Osteocyte (in vitro differentiated cells): ENCODE data around the gene PTPRK. TPM values are rescaled to one million over a fixed set of nuclear protein-coding genes. Genes with fewer than 3 reads are reported as not detected.

ENCODE experiments used
- DNase-seq: peaks from one replicate; pipeline ENCODE4 v3.0.0; 2021; ENCODE audit warnings: mixed read lengths; ENCODE audit not compliant: unreplicated experiment; ENCODE audit errors: extremely low spot score
- H3K27ac Mint-ChIP-seq: one replicate; pipeline ENCODE4 v1.8.0; 2021; ENCODE audit warnings: mild to moderate bottlenecking, mixed read lengths; ENCODE audit not compliant: unreplicated experiment
- H3K27me3 Mint-ChIP-seq: one replicate; pipeline ENCODE4 v1.8.0; 2021; ENCODE audit warnings: mixed read lengths; ENCODE audit not compliant: unreplicated experiment
- H3K36me3 Mint-ChIP-seq: one replicate; pipeline ENCODE4 v1.8.0; 2021; ENCODE audit warnings: mixed read lengths; ENCODE audit not compliant: unreplicated experiment
- H3K4me1 Mint-ChIP-seq: one replicate; pipeline ENCODE4 v1.8.0; 2021; ENCODE audit warnings: mixed read lengths; ENCODE audit not compliant: unreplicated experiment
- H3K4me3 Mint-ChIP-seq: one replicate; pipeline ENCODE4 v1.8.0; 2021; ENCODE audit warnings: mild to moderate bottlenecking, moderate library complexity, mixed read lengths; ENCODE audit not compliant: unreplicated experiment
- H3K9me3 Mint-ChIP-seq: one replicate; pipeline ENCODE4 v1.8.0; 2021; ENCODE audit warnings: mixed read lengths; ENCODE audit not compliant: unreplicated experiment
- total RNA-seq: library from RNA; stranded (reverse); gene quantifications from 2 replicates; pipeline ENCODE4 v1.2.1, GENCODE V29; 2021
- TF ChIP-seq, protein P1 (sequence below): fragments of 200-600 bp; sonication (generic); IDR thresholded peaks from 2 replicates; pipeline ENCODE4 v1.5.0; 2021; ENCODE audit warnings: antibody characterized with exemption, mild to moderate bottlenecking, moderate library complexity

Gene PTPRK
- total RNA-seq, 1 donor from 2014 or later: 130 TPM

DNA sequence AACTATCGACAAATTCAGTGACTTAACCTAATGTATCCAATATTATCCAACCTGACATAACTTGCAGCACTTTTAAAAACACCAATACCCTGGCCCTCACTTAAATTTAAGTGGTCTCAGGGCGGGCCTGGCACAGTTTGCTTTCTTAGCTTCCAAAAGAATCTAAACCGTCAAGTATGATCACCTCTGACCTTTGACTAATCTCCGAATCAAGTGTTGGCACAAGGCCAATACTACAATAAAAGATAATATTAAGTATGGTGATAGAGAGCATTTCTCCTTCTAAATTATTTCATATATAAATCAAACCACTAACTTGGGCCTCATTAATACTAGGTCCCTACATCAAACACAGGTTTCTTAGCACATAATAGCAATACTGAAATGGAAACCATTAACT, 153.0 kb downstream of the PTPRK start:
- H3K4me3 Mint-ChIP-seq: no peak overlapping the region
- TF ChIP-seq, protein P1, sequence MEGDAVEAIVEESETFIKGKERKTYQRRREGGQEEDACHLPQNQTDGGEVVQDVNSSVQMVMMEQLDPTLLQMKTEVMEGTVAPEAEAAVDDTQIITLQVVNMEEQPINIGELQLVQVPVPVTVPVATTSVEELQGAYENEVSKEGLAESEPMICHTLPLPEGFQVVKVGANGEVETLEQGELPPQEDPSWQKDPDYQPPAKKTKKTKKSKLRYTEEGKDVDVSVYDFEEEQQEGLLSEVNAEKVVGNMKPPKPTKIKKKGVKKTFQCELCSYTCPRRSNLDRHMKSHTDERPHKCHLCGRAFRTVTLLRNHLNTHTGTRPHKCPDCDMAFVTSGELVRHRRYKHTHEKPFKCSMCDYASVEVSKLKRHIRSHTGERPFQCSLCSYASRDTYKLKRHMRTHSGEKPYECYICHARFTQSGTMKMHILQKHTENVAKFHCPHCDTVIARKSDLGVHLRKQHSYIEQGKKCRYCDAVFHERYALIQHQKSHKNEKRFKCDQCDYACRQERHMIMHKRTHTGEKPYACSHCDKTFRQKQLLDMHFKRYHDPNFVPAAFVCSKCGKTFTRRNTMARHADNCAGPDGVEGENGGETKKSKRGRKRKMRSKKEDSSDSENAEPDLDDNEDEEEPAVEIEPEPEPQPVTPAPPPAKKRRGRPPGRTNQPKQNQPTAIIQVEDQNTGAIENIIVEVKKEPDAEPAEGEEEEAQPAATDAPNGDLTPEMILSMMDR: no peak
- no peaks in the 10 kb centered on the region for H3K9me3 Mint-ChIP-seq
- no peak for DNase-seq
- H3K36me3 Mint-ChIP-seq: peaks cover 3% of the 10 kb centered on the region
- no peak overlapping the region for H3K27ac Mint-ChIP-seq
- no peaks in the 10 kb centered on the region for H3K27me3 Mint-ChIP-seq
- peaks cover 37% of the 10 kb centered on the region for H3K4me1 Mint-ChIP-seq

DNA sequence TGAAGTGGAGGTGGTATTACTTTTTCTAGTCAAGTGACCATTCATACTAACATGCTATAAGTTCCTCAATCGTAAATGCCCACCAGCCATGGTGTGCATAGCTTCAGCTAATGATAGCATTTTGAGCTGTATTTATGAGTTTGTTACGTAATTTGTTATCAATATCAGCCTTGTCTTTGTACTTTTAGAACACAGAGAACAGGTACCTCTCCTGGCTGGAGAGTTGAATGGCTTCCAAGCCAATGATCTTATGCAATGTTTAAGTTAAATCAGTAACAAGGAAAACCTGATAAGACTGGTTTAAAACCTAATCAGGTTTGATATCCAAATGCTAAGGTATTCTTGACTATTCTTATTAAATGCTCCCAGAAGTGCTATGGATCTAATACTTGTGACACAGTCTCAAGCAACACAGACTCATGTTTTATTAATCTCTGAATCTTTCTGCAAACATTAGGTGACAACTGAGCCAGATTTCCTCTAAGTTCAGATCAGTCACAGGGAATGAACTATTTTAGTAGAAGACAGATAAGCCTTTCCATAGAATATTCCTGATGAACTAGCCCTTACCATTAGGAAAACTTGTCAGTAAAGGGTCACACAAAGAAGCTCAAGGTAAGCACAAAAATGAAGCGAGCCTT, 154.8 kb downstream of the PTPRK start:
- DNase-seq: no peak
- no peaks in the 10 kb centered on the region for H3K27me3 Mint-ChIP-seq
- no peak overlapping the region for H3K27ac Mint-ChIP-seq
- H3K4me3 Mint-ChIP-seq: no peak overlapping the region
- H3K9me3 Mint-ChIP-seq: no peaks in the 10 kb centered on the region
- H3K4me1 Mint-ChIP-seq: peaks cover 29% of the 10 kb centered on the region
- TF ChIP-seq, protein P1: no peak
- peaks cover 4% of the 10 kb centered on the region for H3K36me3 Mint-ChIP-seq

DNA sequence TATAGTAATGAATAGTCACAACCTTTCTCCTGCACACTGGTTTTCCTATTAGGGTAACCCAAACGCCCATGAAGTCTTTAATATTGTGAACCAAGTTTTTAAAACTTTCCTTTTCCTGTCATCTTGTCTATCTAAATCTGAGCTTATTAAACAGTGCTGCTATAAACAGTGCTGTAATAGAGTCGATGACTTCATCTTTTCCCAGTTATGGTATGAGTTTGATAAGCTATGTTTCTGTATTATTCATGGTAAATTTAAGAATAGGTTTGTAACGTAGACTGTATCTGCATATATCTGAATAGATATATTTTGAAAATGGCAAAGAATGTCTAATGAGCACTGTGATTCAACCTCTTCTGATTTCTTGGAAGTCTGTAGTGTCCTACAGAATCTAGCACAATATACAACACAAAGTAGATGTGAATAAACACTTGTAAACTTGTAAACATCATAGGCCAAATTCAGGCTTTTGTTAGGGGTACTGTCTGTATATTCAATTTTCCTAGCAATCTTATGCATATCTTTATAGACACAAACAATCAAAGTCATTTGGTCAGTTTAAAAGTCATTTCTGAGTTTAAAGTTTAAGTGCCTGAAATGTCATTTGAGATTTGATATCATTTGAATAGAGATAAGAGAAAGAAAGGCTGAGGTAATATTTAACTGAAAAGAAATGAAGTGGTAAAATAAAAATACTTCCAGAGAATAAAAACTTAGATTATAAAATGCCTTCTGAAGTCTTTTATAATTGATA, 155.5 kb downstream of the PTPRK start:
- H3K36me3 Mint-ChIP-seq: peaks cover 6% of the 10 kb centered on the region
- no peak overlapping the region for H3K27ac Mint-ChIP-seq
- no peaks in the 10 kb centered on the region for H3K9me3 Mint-ChIP-seq
- peaks cover 25% of the 10 kb centered on the region for H3K4me1 Mint-ChIP-seq
- no peak overlapping the region for H3K4me3 Mint-ChIP-seq
- no peaks in the 10 kb centered on the region for H3K27me3 Mint-ChIP-seq
- DNase-seq: no peak
- TF ChIP-seq, protein P1: no peak

DNA sequence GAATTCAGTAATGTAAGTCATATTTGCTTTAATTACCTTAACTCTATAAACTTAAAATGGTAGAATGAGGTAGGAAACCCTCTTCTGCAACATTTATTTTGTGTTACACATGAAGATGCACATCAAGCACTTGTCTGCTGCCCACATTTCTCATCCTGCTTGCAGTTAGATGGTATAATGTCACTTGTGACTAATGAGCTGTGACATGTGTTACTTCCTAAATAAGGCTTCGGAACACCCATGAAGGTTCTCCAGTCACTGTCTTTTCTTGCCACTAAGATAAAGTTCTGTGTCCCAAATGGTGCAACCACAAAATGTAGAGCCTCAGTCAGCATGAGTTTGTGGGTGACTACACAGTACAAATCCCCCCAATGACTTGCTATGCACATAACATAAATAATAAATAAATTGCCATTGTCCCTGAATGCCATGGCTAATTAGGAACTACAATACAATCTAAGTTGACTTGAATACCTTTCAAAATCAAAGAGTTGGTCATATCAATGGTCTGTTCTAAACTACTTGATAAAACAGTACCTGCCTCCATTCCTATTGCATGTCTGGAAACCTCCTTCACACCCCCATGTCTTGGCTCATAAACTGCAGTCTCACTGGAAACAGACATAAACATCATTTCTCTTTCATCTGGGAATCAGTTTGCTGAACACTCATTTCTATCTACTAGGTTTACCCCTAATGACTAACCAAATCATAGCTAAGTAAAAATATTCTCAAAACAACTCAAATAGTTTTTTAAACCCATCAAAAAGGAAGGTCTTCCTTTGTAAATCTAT, 157.2 kb downstream of the PTPRK start:
- Mint-ChIP-seq H3K4me3 (no peak overlapping the region), H3K27ac (no peak overlapping the region), H3K4me1 (peaks cover 19% of the 10 kb centered on the region), H3K27me3 (no peaks in the 10 kb centered on the region), H3K36me3 (peaks cover 6% of the 10 kb centered on the region), H3K9me3 (no peaks in the 10 kb centered on the region)
- DNase-seq: no peak
- TF ChIP-seq, protein P1: no peak

DNA sequence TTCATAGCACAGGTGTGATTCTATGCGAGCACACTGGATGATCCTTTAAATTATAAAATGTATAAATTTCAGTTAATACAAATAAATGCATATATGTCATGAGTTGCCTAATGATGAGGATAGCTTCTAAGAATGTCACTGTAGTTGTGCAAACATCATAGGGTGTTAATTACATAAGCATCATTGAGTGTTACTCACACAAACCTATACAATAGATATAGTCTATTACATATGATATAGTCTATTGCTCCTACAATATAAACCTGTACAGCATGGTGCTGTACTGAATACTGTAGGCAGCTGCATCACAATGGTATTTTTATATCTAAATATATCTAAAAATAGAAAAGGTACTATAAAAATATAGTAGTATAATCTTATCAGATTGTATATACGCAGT, 159.0 kb downstream of the PTPRK start:
- Mint-ChIP-seq H3K27ac (no peak overlapping the region), H3K4me1 (peaks cover 9% of the 10 kb centered on the region), H3K9me3 (no peaks in the 10 kb centered on the region), H3K27me3 (no peaks in the 10 kb centered on the region), H3K36me3 (peaks cover 6% of the 10 kb centered on the region), H3K4me3 (no peak overlapping the region)
- TF ChIP-seq, protein P1: no peak
- no peak for DNase-seq
